Adrenal gland (tissue), 12 donors: ENCODE results near the gene ARVCF. TPM values are rescaled to one million over a fixed set of nuclear protein-coding genes. Genes with fewer than 3 reads are reported as not detected.

Experiments used
- DNase-seq, 7 donors: peaks; one replicate each; pipeline ENCODE4 v3.0.0-alpha.2; 2019 to 2020
- H3K27ac ChIP-seq, 5 donors: fragments of 200-600 bp; sonication (generic) in 4 of 5; 1 replicate in 3 of 5; 2 replicates in 2 of 5; pipeline versions ENCODE4 v1.5.1 to v1.8.0; 2016 to 2020; ENCODE audit warnings: mild to moderate bottlenecking in 1 of 5
- H3K27me3 ChIP-seq: fragments of 200-600 bp; 2 replicates; pipeline ENCODE4 v1.8.0; 2021
- H3K36me3 ChIP-seq, 2 donors: fragments of 200-600 bp; replicated peaks in 1 of 2; 1 replicate in 1 of 2; 2 replicates in 1 of 2; pipeline versions ENCODE4 v1.5.1 to v1.8.0; 2018 to 2022
- H3K4me1 ChIP-seq, 2 donors: fragments of 200-600 bp; replicated peaks in 1 of 2; 1 replicate in 1 of 2; 2 replicates in 1 of 2; pipeline versions ENCODE4 v1.5.1 to v1.8.0; 2018 to 2021
- H3K4me3 ChIP-seq, 4 donors: fragments of 200-600 bp; sonication (generic) in 3 of 4; one replicate each; pipeline ENCODE4 v1.5.1; 2016 to 2018
- H3K9me3 ChIP-seq, 3 donors: fragments of 200-600 bp; sonication (generic) in 1 of 3; replicated peaks in 1 of 3; 1 replicate in 2 of 3; 2 replicates in 1 of 3; pipeline versions ENCODE4 v1.5.1 to v1.8.0; 2016 to 2021
- POLR2A ChIP-seq, 2 donors: fragments of 450-650 bp; IDR thresholded peaks; one replicate each; pipeline ENCODE4 v1.6.1; 2017; ENCODE audit warnings: antibody characterized with exemption in 2 of 2, mild to moderate bottlenecking in 2 of 2, moderate library complexity in 1 of 2
- WGBS, 4 donors: extraction: QIAGEN DNeasy Blood & Tissue Kit in 2 of 4; methylation state at CpG; one replicate each; pipeline versions ENCODE4 v1.1.5 to v1.1.7; 2013 to 2017; 5-methylcytosine and 5-hydroxymethylcytosine counted together
- intact Hi-C, 2 donors: fragments of 100-400 bp; cut with DNase I; formaldehyde crosslinking; loops; one replicate each; pipeline versions ENCODE4 v1.14.1 to v1.15.0; 2022 to 2023
- polyA plus RNA-seq, 3 donors: library from polyadenylated mRNA; stranded (reverse); fragments of 200-250 nt in 2 of 3; fragments of 350-450 nt in 1 of 3; fragmentation: Illumina TruSeq in 1 of 3; extraction: RNeasy Lipid Tissue Mini Kit (QIAGEN cat#74804) in 1 of 3; gene quantifications; one replicate each; pipeline ENCODE4 v1.2.3, GENCODE V29; 2013 to 2014
- total RNA-seq, 9 donors: library from RNA; depleted of rRNA in 4 of 9; stranded (reverse); fragments of >200 nt in 4 of 9; fragments of 120-200 nt in 1 of 9; fragmentation: NEBNext Ultra II Directional in 1 of 9; extraction: Animal tissue kit (Norgen Biotek cat#: 25700) in 1 of 9; gene quantifications; one replicate each; pipeline versions ENCODE4 v1.1.0 to v1.2.4, GENCODE V29; 2013 to 2023
- TF ChIP-seq, protein P1 (sequence below), 6 experiments: fragments of 450-650 bp in 4 of 6; fragments of 200-600 bp in 2 of 6; sonication (generic) in 1 of 6; IDR thresholded peaks; 1 replicate in 5 of 6; 2 replicates in 1 of 6; pipeline versions ENCODE4 v1.5.1 to v1.8.0; 2016 to 2021; ENCODE audit warnings: antibody characterized with exemption in 6 of 6, mild to moderate bottlenecking in 2 of 6, moderate library complexity in 1 of 6
- donor health status: healthy with polysubstance abuse.
- donor health status: Bipolar disorder and iron deficiency.
- donor health status: DM: yes; HTN: yes; CAD: no.
- donor health status: DM: no; HTN: no; CAD: no.
- donor health status: DM: no; HTN: no; CAD: no.
- donor health status: DM: yes; HTN: yes; CAD: no.

ARVCF gene
- total and polyA plus RNA-seq, 12 donors, result 1.2 to 74.8 (median 18.6) TPM

DNA sequence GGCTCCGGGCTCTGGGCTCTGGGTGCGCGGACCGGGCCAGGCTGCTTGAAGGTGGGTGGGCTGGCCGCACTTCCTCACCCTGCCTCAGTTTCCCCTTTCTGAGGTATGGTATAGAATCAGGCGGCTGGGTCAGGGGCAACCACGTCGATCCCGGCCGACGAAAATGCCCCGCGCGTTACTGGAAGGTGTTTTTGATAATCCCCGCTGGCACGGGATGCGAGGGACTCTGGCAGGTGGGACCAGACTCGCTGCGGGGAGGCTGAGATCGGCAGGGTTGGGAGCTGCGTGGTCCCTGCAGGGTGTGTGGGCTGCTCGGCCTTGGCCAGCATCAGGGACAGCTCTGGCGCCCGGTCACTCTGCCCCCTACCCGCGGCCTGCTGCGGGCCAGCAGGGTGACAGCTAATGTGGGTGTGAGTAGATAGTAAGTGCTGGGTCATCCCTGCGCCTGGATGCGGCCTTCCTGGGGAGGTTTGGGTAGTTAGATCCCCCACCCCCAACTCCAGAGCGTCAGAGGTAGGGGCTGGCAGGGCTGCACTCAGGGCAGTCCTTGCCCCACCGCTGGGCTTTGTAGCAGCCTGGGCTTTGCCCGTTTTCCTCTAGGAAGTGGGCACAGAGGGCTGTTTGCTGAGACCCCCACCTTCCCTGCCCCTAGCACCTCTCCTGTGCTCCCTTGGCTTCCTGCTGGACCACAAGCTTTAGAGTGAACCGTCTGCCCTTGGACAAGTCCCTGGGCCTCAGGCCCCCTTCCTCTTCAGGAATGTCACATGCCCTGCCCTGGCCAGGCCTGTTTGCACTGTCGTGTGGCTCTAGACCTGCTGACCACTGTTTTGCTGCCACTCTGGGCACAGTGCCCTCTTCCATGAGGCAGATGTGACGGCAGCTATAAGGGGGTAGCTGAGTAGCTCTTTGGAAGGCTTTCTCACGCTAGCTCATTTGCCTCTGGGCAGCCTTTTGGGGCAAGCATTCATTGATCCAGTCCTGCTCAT is 4.9 kb upstream of the ARVCF start:
- intact Hi-C loops, result no loop called here
- H3K27me3 ChIP-seq, result no peaks in the 10 kb centered on the region
- H3K27ac ChIP-seq, result peak overlapping the region; percentile 60 to 98 (median 90)
- DNase-seq, result peak; percentile 77 to 94 (median 91)
- no peaks in the 10 kb centered on the region for H3K9me3 ChIP-seq
- 1 to 4% (median 2%) methylated on average over 15 to 36 of the region's 36 CpGs for WGBS, 4 donors
- no peaks in the 10 kb centered on the region for H3K36me3 ChIP-seq
- peaks cover 22 to 24% of the 10 kb centered on the region in 2 donors for H3K4me1 ChIP-seq
- peak overlapping the region; percentile 55 to 100 (median 94) for H3K4me3 ChIP-seq
- TF ChIP-seq, protein P1, sequence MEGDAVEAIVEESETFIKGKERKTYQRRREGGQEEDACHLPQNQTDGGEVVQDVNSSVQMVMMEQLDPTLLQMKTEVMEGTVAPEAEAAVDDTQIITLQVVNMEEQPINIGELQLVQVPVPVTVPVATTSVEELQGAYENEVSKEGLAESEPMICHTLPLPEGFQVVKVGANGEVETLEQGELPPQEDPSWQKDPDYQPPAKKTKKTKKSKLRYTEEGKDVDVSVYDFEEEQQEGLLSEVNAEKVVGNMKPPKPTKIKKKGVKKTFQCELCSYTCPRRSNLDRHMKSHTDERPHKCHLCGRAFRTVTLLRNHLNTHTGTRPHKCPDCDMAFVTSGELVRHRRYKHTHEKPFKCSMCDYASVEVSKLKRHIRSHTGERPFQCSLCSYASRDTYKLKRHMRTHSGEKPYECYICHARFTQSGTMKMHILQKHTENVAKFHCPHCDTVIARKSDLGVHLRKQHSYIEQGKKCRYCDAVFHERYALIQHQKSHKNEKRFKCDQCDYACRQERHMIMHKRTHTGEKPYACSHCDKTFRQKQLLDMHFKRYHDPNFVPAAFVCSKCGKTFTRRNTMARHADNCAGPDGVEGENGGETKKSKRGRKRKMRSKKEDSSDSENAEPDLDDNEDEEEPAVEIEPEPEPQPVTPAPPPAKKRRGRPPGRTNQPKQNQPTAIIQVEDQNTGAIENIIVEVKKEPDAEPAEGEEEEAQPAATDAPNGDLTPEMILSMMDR (IDR thresholded peaks at IDR 0.05), result peak in 1 of 6 experiments; percentile 2
- TF ChIP-seq POLR2A (IDR thresholded peaks at IDR 0.05), result peak in 1 of 2 donors; percentile 71

DNA sequence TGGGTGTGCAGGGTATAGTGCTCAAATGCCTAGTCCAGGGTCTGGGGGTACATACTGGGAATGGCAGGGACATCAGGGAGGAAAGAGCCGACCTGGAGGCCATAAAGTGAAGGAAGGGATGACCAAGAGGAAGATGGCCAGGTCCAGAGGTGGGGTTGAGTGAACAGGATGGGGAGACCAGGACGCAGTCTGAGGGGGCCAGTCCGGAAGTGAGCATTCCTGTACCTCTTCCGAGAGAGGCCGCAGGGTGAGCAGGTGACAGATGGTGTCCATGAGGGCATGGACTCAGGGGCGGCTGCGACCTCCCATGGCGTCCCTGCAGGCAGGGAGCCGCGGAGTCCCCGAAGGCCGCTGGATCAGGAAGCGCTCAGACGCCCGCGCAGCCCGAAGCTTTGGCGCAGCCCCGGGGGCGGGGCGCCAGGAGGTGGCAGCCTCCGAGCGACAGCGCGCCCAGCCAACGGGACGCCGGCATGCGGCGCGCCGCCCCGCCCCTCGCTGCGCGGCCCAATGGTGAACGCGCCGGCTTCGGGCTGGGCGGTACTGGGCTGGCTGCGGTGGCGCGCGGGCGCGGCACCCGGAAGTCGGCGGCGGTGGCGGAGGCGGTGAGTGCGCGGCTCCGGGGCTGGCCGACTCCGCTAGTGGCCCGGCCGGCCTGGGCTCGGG is 4.0 kb upstream of the ARVCF start, which contains the start of gene TANGO2:
Gene TANGO2 (plus strand): TSS at position 578 of the 663 bp plus-strand sequence. CDS start 15,689 bp downstream, outside the sequence.
- peak within 1 kb of the TSS; percentile 60 to 98 (median 90) for H3K27ac ChIP-seq

DNA sequence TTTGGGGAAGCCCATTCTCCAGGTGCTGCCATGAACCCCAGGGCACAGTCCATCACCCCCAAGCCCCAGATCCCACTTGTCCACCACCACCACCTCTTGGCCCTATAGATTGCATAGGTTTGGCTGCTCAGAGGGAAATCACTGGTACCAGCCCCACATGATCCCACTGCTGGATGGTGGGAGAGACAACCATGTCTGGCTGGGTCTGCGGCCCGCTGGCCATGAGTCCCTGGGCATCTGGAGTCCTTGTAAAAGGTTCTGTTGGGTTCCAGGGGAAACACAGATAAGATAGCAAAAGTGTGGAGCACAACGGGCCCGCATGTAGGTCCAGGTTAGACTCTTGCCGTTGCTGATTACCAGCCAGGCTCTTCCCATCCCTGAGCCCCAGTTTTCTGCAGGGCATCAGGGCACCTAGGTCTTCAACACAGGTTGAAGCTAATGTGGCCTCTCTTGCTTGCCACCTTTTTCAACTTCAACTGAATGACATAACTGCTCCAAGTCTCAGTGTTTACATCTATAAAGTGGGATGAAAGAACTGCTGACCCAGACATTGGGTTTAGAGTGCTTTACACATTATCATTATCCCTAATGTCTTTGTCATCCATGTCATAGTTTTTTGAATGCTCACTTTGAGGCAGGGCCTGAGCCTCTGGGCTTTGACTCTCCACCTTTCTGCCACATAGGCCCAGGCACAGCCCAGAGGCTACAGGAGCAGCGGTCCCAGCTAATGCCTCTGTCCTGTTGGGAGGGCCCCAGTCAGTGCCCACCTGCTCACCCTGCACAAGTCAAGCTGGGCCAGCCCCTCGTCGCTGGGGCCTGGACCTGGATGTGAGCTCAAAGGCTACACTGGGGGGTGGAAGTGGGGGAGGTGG is 3.3 kb upstream of the ARVCF start:
- H3K36me3 ChIP-seq, result no peaks in the 10 kb centered on the region
- no peaks in the 10 kb centered on the region for H3K9me3 ChIP-seq
- peak overlapping the region in 1 of 4 donors; percentile 89 for H3K4me3 ChIP-seq
- H3K4me1 ChIP-seq, result peaks cover 22 to 30% of the 10 kb centered on the region in 2 donors
- intact Hi-C loops, result loop anchor here (5.0 to 10.0 kb wide), 2 partner anchors 48 to 75 kb away; no protein-coding TSS in a partner anchor
- WGBS, 4 donors, result 64 to 88% (median 75%) methylated on average over 4 to 8 of the region's 8 CpGs
- no peak for DNase-seq
- peak overlapping the region in 3 of 5 donors; percentile 90 to 98 (median 92) for H3K27ac ChIP-seq
- H3K27me3 ChIP-seq, result no peaks in the 10 kb centered on the region
- TF ChIP-seq POLR2A (IDR thresholded peaks at IDR 0.05), result no peak
- TF ChIP-seq, protein P1 (IDR thresholded peaks at IDR 0.05), result no peak

More for the DNA sequence above, 4.0 kb upstream of the ARVCF start, which contains the start of gene TANGO2:
- TF ChIP-seq, protein P1 (IDR thresholded peaks at IDR 0.05), result no peak
- peak; percentile 92 to 94 for TF ChIP-seq POLR2A (IDR thresholded peaks at IDR 0.05)
- H3K27me3 ChIP-seq, result no peaks in the 10 kb centered on the region
- H3K4me3 ChIP-seq, result peak within 1 kb of the TSS; percentile 55 to 100 (median 94)
- no peaks in the 10 kb centered on the region for H3K36me3 ChIP-seq
- intact Hi-C loops, result no loop called here
- peak; percentile 90 to 97 (median 92) for DNase-seq
- H3K4me1 ChIP-seq, result peaks cover 22 to 27% of the 10 kb centered on the region in 2 donors
- H3K9me3 ChIP-seq, result no peaks in the 10 kb centered on the region
- WGBS, 4 donors, result 0 to 7% (median 3%) methylated on average over 5 to 61 of the region's 61 CpGs
